ENCODE results near the gene MROH8. TPM values are rescaled to one million over a fixed set of nuclear protein-coding genes. Genes with fewer than 3 reads are reported as not detected.
A peak's percentile ranks its signal among the peaks of the same experiment; 100 is the strongest.

Gene MROH8
- total and polyA plus RNA-seq, 2 of the 13 experiments (the other 11 are each of a cell fraction or from before 2014, with no cell fraction given), result 2.6 to 5.5 TPM

DNA sequence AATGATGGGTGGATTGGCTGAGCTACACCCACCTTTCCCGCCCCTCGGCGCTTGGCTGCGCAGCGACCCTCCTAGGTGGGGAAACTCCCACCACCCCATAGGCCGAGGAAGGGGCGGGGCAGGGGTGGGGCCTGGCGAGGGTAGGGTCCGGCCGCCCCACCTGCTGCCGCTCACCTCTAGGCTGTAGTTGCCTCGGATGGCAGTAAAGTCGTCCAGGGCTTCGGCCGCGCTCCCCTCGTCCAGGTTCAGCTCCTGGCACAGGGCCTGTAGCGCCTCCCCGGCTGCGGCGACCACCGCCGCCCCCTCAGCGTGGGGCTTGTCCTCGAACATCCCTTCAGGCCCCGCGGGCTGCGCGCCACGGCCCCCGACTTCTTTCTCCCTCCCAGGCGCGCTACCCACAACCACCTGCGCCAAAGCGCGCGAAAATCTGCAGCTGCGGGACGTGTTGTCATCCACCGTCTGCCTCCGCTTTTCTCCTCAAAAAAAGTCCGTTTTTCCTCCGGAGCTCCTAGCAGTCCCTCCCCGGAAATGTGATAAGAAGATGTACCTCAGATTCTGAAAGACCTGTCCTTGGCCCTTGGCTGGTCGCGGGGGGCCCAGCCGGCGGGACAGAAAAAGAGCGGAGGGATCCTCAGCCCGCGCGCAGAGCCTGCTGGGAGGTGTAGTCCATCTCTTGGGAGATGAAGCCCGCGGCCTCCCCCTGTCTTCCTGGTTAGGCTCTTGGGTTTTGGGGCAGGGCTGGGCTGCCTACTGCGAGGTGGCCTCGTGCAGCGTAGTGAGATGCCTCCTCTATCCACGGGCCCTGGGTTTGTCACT is 83.5 kb downstream of the MROH8 start, which contains the start of gene RBL1 (continued):
- TF ChIP-seq, protein P1, sequence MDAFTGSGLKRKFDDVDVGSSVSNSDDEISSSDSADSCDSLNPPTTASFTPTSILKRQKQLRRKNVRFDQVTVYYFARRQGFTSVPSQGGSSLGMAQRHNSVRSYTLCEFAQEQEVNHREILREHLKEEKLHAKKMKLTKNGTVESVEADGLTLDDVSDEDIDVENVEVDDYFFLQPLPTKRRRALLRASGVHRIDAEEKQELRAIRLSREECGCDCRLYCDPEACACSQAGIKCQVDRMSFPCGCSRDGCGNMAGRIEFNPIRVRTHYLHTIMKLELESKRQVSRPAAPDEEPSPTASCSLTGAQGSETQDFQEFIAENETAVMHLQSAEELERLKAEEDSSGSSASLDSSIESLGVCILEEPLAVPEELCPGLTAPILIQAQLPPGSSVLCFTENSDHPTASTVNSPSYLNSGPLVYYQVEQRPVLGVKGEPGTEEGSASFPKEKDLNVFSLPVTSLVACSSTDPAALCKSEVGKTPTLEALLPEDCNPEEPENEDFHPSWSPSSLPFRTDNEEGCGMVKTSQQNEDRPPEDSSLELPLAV (CRISPR knock-in tag; conservative IDR thresholded peaks at IDR 0.05; ENCODE audit: low read depth), result peak; percentile 74; the same call in 1 of the 2 replicates
- TF ChIP-seq, protein P2, sequence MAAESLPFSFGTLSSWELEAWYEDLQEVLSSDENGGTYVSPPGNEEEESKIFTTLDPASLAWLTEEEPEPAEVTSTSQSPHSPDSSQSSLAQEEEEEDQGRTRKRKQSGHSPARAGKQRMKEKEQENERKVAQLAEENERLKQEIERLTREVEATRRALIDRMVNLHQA (CRISPR knock-in tag; IDR thresholded peaks at IDR 0.05), result no peak
- 0 out of 2 replicates have a peak, but pooled peaks have one; percentile 26 for TF ChIP-seq EEA1 (CRISPR knock-in tag; IDR thresholded peaks at IDR 0.05; ENCODE audit: borderline replicate concordance)
- TF ChIP-seq, protein P3, sequence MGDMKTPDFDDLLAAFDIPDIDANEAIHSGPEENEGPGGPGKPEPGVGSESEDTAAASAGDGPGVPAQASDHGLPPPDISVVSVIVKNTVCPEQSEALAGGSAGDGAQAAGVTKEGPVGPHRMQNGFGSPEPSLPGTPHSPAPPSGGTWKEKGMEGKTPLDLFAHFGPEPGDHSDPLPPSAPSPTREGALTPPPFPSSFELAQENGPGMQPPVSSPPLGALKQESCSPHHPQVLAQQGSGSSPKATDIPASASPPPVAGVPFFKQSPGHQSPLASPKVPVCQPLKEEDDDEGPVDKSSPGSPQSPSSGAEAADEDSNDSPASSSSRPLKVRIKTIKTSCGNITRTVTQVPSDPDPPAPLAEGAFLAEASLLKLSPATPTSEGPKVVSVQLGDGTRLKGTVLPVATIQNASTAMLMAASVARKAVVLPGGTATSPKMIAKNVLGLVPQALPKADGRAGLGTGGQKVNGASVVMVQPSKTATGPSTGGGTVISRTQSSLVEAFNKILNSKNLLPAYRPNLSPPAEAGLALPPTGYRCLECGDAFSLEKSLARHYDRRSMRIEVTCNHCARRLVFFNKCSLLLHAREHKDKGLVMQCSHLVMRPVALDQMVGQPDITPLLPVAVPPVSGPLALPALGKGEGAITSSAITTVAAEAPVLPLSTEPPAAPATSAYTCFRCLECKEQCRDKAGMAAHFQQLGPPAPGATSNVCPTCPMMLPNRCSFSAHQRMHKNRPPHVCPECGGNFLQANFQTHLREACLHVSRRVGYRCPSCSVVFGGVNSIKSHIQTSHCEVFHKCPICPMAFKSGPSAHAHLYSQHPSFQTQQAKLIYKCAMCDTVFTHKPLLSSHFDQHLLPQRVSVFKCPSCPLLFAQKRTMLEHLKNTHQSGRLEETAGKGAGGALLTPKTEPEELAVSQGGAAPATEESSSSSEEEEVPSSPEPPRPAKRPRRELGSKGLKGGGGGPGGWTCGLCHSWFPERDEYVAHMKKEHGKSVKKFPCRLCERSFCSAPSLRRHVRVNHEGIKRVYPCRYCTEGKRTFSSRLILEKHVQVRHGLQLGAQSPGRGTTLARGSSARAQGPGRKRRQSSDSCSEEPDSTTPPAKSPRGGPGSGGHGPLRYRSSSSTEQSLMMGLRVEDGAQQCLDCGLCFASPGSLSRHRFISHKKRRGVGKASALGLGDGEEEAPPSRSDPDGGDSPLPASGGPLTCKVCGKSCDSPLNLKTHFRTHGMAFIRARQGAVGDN (CRISPR knock-in tag; IDR thresholded peaks at IDR 0.05), result peak; percentile 100
- TF ChIP-seq KDM2A (CRISPR knock-in tag; IDR thresholded peaks at IDR 0.05; ENCODE audit: borderline replicate concordance, low read depth), result peak; percentile 98
- TF ChIP-seq KLF9 (CRISPR knock-in tag; IDR thresholded peaks at IDR 0.05; ENCODE audit: low read depth), result peak; percentile 99; the same call in 1 of the 2 replicates
- peak; percentile 92 for TF ChIP-seq ARNTL (CRISPR knock-in tag; IDR thresholded peaks at IDR 0.05)
- TF ChIP-seq ZFP36L2 (CRISPR knock-in tag; IDR thresholded peaks at IDR 0.05), result no peak
- peak in 1 of 2 experiments; percentile 81; a peak in 2 of 4 replicates for TF ChIP-seq NR2F1 (CRISPR knock-in tag; IDR thresholded peaks at IDR 0.05)
- 0 out of 2 replicates have a peak, but pooled peaks have one; percentile 68 for TF ChIP-seq FIP1L1 (IDR thresholded peaks at IDR 0.05; ENCODE audit: borderline replicate concordance, insufficient read depth, low read depth, low read length)
- peak; percentile 62; the same call in 1 of the 2 replicates for TF ChIP-seq ZNF557 (CRISPR knock-in tag; IDR thresholded peaks at IDR 0.05)
- peak; percentile 95 for TF ChIP-seq HOXD1 (CRISPR knock-in tag; IDR thresholded peaks at IDR 0.05)
- no peak for TF ChIP-seq DPF2 (CRISPR knock-in tag; IDR thresholded peaks at IDR 0.05; ENCODE audit: borderline replicate concordance, low read depth)
- no peak for TF ChIP-seq ATM (IDR thresholded peaks at IDR 0.05; ENCODE audit: borderline replicate concordance)
- TF ChIP-seq POGZ (CRISPR knock-in tag; IDR thresholded peaks at IDR 0.05), result peak; percentile 98
- TF ChIP-seq ADNP (CRISPR knock-in tag; IDR thresholded peaks at IDR 0.05), result no peak
- peak; percentile 99 for TF ChIP-seq ZNF34 (CRISPR knock-in tag; IDR thresholded peaks at IDR 0.05; ENCODE audit: borderline replicate concordance)
- TF ChIP-seq ATRX (CRISPR knock-in tag; IDR thresholded peaks at IDR 0.05; ENCODE audit: borderline replicate concordance), result no peak
- peak; percentile 89; the same call in 1 of the 2 replicates for TF ChIP-seq ARHGAP35 (CRISPR knock-in tag; IDR thresholded peaks at IDR 0.05; ENCODE audit: borderline replicate concordance)
- TF ChIP-seq RFXANK (CRISPR knock-in tag; IDR thresholded peaks at IDR 0.05), result peak; percentile 95
- peak; percentile 93 for TF ChIP-seq ZNF777 (CRISPR knock-in tag; IDR thresholded peaks at IDR 0.05)
- TF ChIP-seq, protein P4, sequence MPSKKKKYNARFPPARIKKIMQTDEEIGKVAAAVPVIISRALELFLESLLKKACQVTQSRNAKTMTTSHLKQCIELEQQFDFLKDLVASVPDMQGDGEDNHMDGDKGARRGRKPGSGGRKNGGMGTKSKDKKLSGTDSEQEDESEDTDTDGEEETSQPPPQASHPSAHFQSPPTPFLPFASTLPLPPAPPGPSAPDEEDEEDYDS (CRISPR knock-in tag; IDR thresholded peaks at IDR 0.05), result peak; percentile 77
- TF ChIP-seq RAD21 (CRISPR knock-in tag; IDR thresholded peaks at IDR 0.05), result peak; percentile 77
- no peak for TF ChIP-seq ZNF549 (CRISPR knock-in tag; IDR thresholded peaks at IDR 0.05)

Data from HepG2 (cell line).